K562 (cell line): ENCODE measurements around the gene REEP2. TPM values are rescaled to one million over a fixed set of nuclear protein-coding genes. Genes with fewer than 3 reads are reported as not detected.
A peak's percentile ranks its signal among the peaks of the same experiment; 100 is the strongest.

ENCODE experiments used
- ATAC-seq: fragments of 200-7000 bp; cut with Tn5 transposase; 3 replicates; pipeline ENCODE4 v1.9.1; 2020; ENCODE audit warnings: moderate library complexity
- BruUV-seq: library from RNA; stranded (reverse); fragments of 400-500 nt; replicated peaks from 2 replicates; lab custom pipeline; 2021; lab: Mats Ljungman, UMichigan
- CTCF ChIA-PET: fragments of 300-600 bp; formaldehyde crosslinking; extraction: SDS; loops from one replicate; lab custom pipeline; 2021; ENCODE audit warnings: low intra/inter-chr PET ratio; lab: Yijun Ruan, JAX
- POLR2A ChIA-PET: fragments of 300-600, 350-650 bp; sonication (Branson Sonifier 250); formaldehyde crosslinking; extraction: SDS; loops from one replicate; lab custom pipeline; 2021; ENCODE audit warnings: antibody characterized with exemption, inconsistent platforms; lab: Yijun Ruan, JAX
- DNase-seq, 4 experiments: peaks; one replicate each; pipeline versions ENCODE4 v3.0.0 to v3.0.0-alpha.2; 2011 to 2018; ENCODE audit warnings: low spot score in 3 of 4, mixed read lengths in 3 of 4; ENCODE audit errors: extremely low read depth in 1 of 4
- FAIRE-seq: peaks from 2 replicates; lab custom pipeline; 2011; peaks lifted over from hg19 to GRCh38; lab: Jason Lieb, UNC
- H2AFZ ChIP-seq: 2 replicates; pipeline ENCODE4 v1.6.0; 2011; ENCODE audit warnings: low read depth, low read length, control low read depth, inconsistent platforms
- H3K27ac ChIP-seq: fragments of 200-600 bp; 3 replicates; pipeline ENCODE4 v1.8.0; 2011; ENCODE audit warnings: low read depth, mild to moderate bottlenecking, control low read depth, inconsistent platforms, low read length, moderate library complexity, mixed read lengths; ENCODE audit errors: extremely low read depth
- H3K27me3 ChIP-seq, 2 experiments: fragments of 300-600 bp in 1 of 2; 2 replicates in 1 of 2; 3 replicates in 1 of 2; pipeline versions ENCODE4 v1.6.0 to v1.8.0; 2011; ENCODE audit warnings: inconsistent platforms in 2 of 2, low read length in 2 of 2, mild to moderate bottlenecking in 1 of 2, mixed read lengths in 1 of 2, moderate library complexity in 1 of 2; ENCODE audit not compliant: control insufficient read depth in 2 of 2, insufficient read depth in 2 of 2
- H3K36me3 ChIP-seq: fragments of 300-600 bp; 3 replicates; pipeline ENCODE4 v1.8.0; 2011; ENCODE audit warnings: mild to moderate bottlenecking, low read length, inconsistent platforms; ENCODE audit not compliant: control insufficient read depth, insufficient read depth
- H3K4me1 ChIP-seq, 2 experiments: fragments of 200-600 bp in 1 of 2; replicated peaks in 1 of 2; 2 replicates in 1 of 2; 3 replicates in 1 of 2; pipeline versions ENCODE4 v1.5.1 to v1.8.0; 2011; ENCODE audit warnings: inconsistent platforms in 2 of 2, low read length in 2 of 2, mild to moderate bottlenecking in 1 of 2, mixed read lengths in 1 of 2, moderate library complexity in 1 of 2; ENCODE audit not compliant: control insufficient read depth in 2 of 2, insufficient read depth in 2 of 2
- H3K4me2 ChIP-seq: 2 replicates; pipeline ENCODE4 v1.6.1; 2011; ENCODE audit warnings: low read length, control low read depth, inconsistent platforms, mixed read lengths; ENCODE audit not compliant: insufficient read depth
- H3K4me3 ChIP-seq: fragments of 200-600 bp; sonication (generic), shearing (Covaris generic); 2 replicates; pipeline ENCODE4 v1.5.1; 2016; ENCODE audit warnings: control low read depth, inconsistent platforms
- H3K79me2 ChIP-seq: fragments of 200-600 bp; 3 replicates; pipeline ENCODE4 v1.8.0; 2011; ENCODE audit warnings: low read length, inconsistent platforms; ENCODE audit not compliant: control insufficient read depth, insufficient read depth
- H3K9ac ChIP-seq, 2 experiments: 2 replicates each; pipeline versions ENCODE4 v1.6.0 to v1.6.1; 2011; ENCODE audit warnings: low read depth in 2 of 2, low read length in 2 of 2, control low read depth in 1 of 2, inconsistent platforms in 1 of 2, mild to moderate bottlenecking in 1 of 2, mixed read lengths in 1 of 2; ENCODE audit not compliant: insufficient read depth in 1 of 2
- H3K9me1 ChIP-seq: one replicate; pipeline ENCODE4 v1.6.0; 2011; ENCODE audit warnings: inconsistent platforms, mild to moderate bottlenecking, low read length, moderate library complexity; ENCODE audit not compliant: control insufficient read depth, insufficient read depth
- H3K9me3 ChIP-seq: replicated peaks from 2 replicates; pipeline ENCODE4 v1.5.1; 2011; ENCODE audit warnings: low read depth, low read length, inconsistent platforms; ENCODE audit not compliant: control insufficient read depth, insufficient read depth
- H4K20me1 ChIP-seq: replicated peaks from 2 replicates; pipeline ENCODE4 v1.6.1; 2011; ENCODE audit warnings: low read length, inconsistent platforms, mixed read lengths; ENCODE audit not compliant: control insufficient read depth, insufficient read depth
- ARID1B ChIP-seq: fragments of 450-650 bp; IDR thresholded peaks from 2 replicates; pipeline ENCODE4 v1.6.1; 2016; ENCODE audit warnings: antibody characterized with exemption, mild to moderate bottlenecking, inconsistent platforms
- BCLAF1 ChIP-seq, 2 experiments: fragments of 450-650 bp in 1 of 2; IDR thresholded peaks; 2 replicates each; pipeline ENCODE4 v1.6.1; 2011 to 2017; ENCODE audit warnings: low read depth in 2 of 2, antibody characterized with exemption in 1 of 2, borderline replicate concordance in 1 of 2, low read length in 1 of 2, mild to moderate bottlenecking in 1 of 2, mixed read lengths in 1 of 2; ENCODE audit not compliant: control insufficient read depth in 1 of 2
- CEBPB ChIP-seq: fragments of 450-650 bp; IDR thresholded peaks from 2 replicates; pipeline ENCODE4 v1.6.1; 2016; ENCODE audit warnings: missing genetic modification characterization, missing compliant biosample characterization
- COPS2 ChIP-seq: fragments of 450-650 bp; conservative IDR thresholded peaks from 2 replicates; pipeline ENCODE4 v1.6.1; 2016; ENCODE audit warnings: mild to moderate bottlenecking, moderate library complexity
- CREB1 ChIP-seq, 2 experiments: sonication (generic) in 1 of 2; formaldehyde crosslinking in 1 of 2; IDR thresholded peaks; 2 replicates each; pipeline versions ENCODE4 v1.6.1 to v1.8.0; 2012 to 2022; ENCODE audit warnings: inconsistent platforms in 1 of 2, mild to moderate bottlenecking in 1 of 2, missing genetic modification reagents in 1 of 2, moderate library complexity in 1 of 2
- CREB5 ChIP-seq: fragments of 250-450 bp; sonication (Bioruptor Pico); IDR thresholded peaks from 2 replicates; pipeline ENCODE4 v1.5.0; 2020; ENCODE audit warnings: mild to moderate bottlenecking
- DPF2 ChIP-seq: fragments of 450-650 bp; IDR thresholded peaks from 2 replicates; pipeline ENCODE4 v1.6.1; 2016
- EGR1 ChIP-seq: fragments of 450-650 bp; conservative IDR thresholded peaks from 2 replicates; pipeline ENCODE4 v1.6.1; 2017; ENCODE audit warnings: mild to moderate bottlenecking
- NFE2 ChIP-seq: IDR thresholded peaks from 2 replicates; pipeline ENCODE4 v1.6.1; 2014; ENCODE audit warnings: antibody characterized with exemption, low read depth
- PBX2 ChIP-seq, 2 experiments: IDR thresholded peaks in 1 of 2; conservative IDR thresholded peaks in 1 of 2; 2 replicates each; pipeline ENCODE4 v1.6.1; 2016; ENCODE audit warnings: low read depth in 2 of 2, mild to moderate bottlenecking in 1 of 2, missing compliant biosample characterization in 1 of 2, missing genetic modification characterization in 1 of 2, moderate library complexity in 1 of 2
- PRMT5 ChIP-seq: sonication (generic); formaldehyde crosslinking; IDR thresholded peaks from 2 replicates; pipeline ENCODE4 v1.5.0; 2020; ENCODE audit warnings: missing genetic modification reagents
- TEAD4 ChIP-seq, 2 experiments: sonication (generic) in 1 of 2; formaldehyde crosslinking in 1 of 2; IDR thresholded peaks; 2 replicates each; pipeline versions ENCODE4 v1.6.1 to v1.8.0; 2012 to 2022; ENCODE audit warnings: borderline replicate concordance in 1 of 2, inconsistent platforms in 1 of 2, low read length in 1 of 2, mild to moderate bottlenecking in 1 of 2, missing genetic modification reagents in 1 of 2
- ZEB2 ChIP-seq: fragments of 450-650 bp; IDR thresholded peaks from 2 replicates; pipeline ENCODE4 v1.6.1; 2016
- WGBS: fragments of 100-300 bp; shearing (Covaris generic); methylation state at CpG from one replicate; pipeline ENCODE4 v1.1.6; 2016; ENCODE audit warnings: low coverage, mixed read lengths; ENCODE audit not compliant: insufficient coverage; ENCODE audit errors: missing lambda C conversion rate; 5-methylcytosine and 5-hydroxymethylcytosine counted together
- in situ Hi-C: fragments of 300-500 bp; cut with MboI; formaldehyde crosslinking; loops from 4 replicates; pipeline ENCODE4 v1.15.0; 2018; ENCODE audit warnings: inconsistent platforms, mixed read lengths
- intact Hi-C: fragments of 100-400 bp; cut with micrococcal nuclease; formaldehyde crosslinking; loops from 2 replicates; pipeline ENCODE4 v1.14.2; 2022
- polyA plus RNA-seq, 8 experiments: library from polyadenylated mRNA; depleted of rRNA in 4 of 8; stranded (reverse) in 5 of 8; unstranded in 3 of 8; fragments of >200 nt; fragmentation: Nextera tagmentation in 2 of 8; fragmentation: Illumina TruSeq in 1 of 8; extraction: Ambion mirVana in 2 of 8; extraction: Trizol in 1 of 8; gene quantifications; 2 replicates each; pipeline versions ENCODE4 v1.2.1 to v1.2.3, GENCODE V29; 2011 to 2014; ENCODE audit warnings: inconsistent platforms in 1 of 8, missing spikeins in 1 of 8
- total RNA-seq, 7 experiments: library from RNA; depleted of rRNA in 6 of 7; stranded (reverse); fragments of >200 nt in 6 of 7; fragmentation: Illumina TruSeq in 2 of 7; extraction: Trizol in 2 of 7; gene quantifications; 2 replicates each; pipeline versions ENCODE4 v1.2.1 to v1.2.3, GENCODE V29; 2011 to 2021; ENCODE audit warnings: low replicate concordance in 1 of 7

REEP2 gene
- total and polyA plus RNA-seq, 9 of the 15 experiments (the other 6 are each of a cell fraction or from before 2014, with no cell fraction given): 0.03 to 1.1 (median 0.12) TPM; not detected in 1

- Histone ChIP-seq H3K36me3 (no peaks in the 10 kb centered on the region), H3K4me1 (peaks cover 51 to 54% of the 10 kb centered on the region in 2 experiments), H3K9me3 (no peaks in the 10 kb centered on the region), H3K9ac (peak overlapping the region; percentile 87 to 97), H3K4me2 (peak overlapping the region; percentile 89), H3K79me2 (peaks cover 6% of the 10 kb centered on the region; the same call in 2 of the 3 replicates), H3K27me3 (no peaks in the 10 kb centered on the region), H2AFZ (no peak overlapping the region), H3K4me3 (peak overlapping the region; percentile 49; the same call in 1 of the 2 replicates), H3K9me1 (no peaks in the 10 kb centered on the region), H4K20me1 (no peaks in the 10 kb centered on the region), H3K27ac (no peak overlapping the region; the same call in 2 of the 3 replicates)
- ATAC-seq: no peak
- ChIA-PET CTCF (no interaction called here), POLR2A (interaction anchor here (0.6 to 2.3 kb wide), 5 partner anchors 17 to 80 kb away, joined by 3 to 10 read pairs (median 5); partner anchors contain the start of gene EGR1)
- in situ Hi-C loops: no loop called here
- no TSS peak for BruUV-seq
- intact Hi-C loops: no loop called here
- WGBS: 33% methylated on average over 12 of the region's 12 CpGs
- peak; percentile 32 for FAIRE-seq
- DNase-seq: peak; percentile 32 to 52 (median 44)
- TF ChIP-seq CREB1 (IDR thresholded peaks at IDR 0.05) (no peak), CREB1 (CRISPR knock-in tag; IDR thresholded peaks at IDR 0.05) (0 out of 2 replicates have a peak, but pooled peaks have one; percentile 25), DPF2 (peak; percentile 58), CREB5 (CRISPR knock-in tag) (no peak), CEBPB (tag) (peak; percentile 90), PRMT5 (no peak), EGR1 (peak; percentile 94), BCLAF1 (IDR thresholded peaks at IDR 0.05; ENCODE audit: borderline replicate concordance in 1 of 2, control insufficient read depth in 1 of 2, low read depth in 2 of 2, low read length in 1 of 2) (no peak), TEAD4 (IDR thresholded peaks at IDR 0.05; ENCODE audit: low read length) (peak; percentile 66; the same call in 1 of the 2 replicates), TEAD4 (CRISPR knock-in tag; IDR thresholded peaks at IDR 0.05; ENCODE audit: borderline replicate concordance) (no peak), COPS2 (no peak), NFE2 (no peak), ZEB2 (0 out of 2 replicates have a peak, but pooled peaks have one; percentile 31), ARID1B (peak; percentile 59), PBX2 (CRISPR knock-in tag; IDR thresholded peaks at IDR 0.05; ENCODE audit: low read depth) (no peak), PBX2 (tag; conservative IDR thresholded peaks at IDR 0.05; ENCODE audit: low read depth) (0 out of 2 replicates have a peak, but pooled peaks have one; percentile 15)
Measured at GRCh38 chr5:138490648-138491283, 51.9 kb downstream of the REEP2 start.
